SK-N-SH (cell line): Measurements from ENCODE around the gene TUFM. TPM values are rescaled to one million over a fixed set of nuclear protein-coding genes. Genes with fewer than 3 reads are reported as not detected.
"Not testable (repeated sequence)": the region's sequence is repeated elsewhere in the genome, so short reads cannot be mapped to it uniquely, and the experiment has no call there.

Experiments
- CTCF ChIA-PET: fragments of 300-600, 350-600 bp; formaldehyde crosslinking; extraction: SDS; loops from one replicate; lab custom pipeline; 2021; lab: Yijun Ruan, JAX
- POLR2A ChIA-PET: fragments of 350-600 bp; sonication (Branson Sonifier 250); formaldehyde crosslinking; extraction: SDS; loops from one replicate; lab custom pipeline; 2020; ENCODE audit warnings: antibody characterized with exemption, inconsistent platforms; lab: Yijun Ruan, JAX
- DNase-seq: peaks from one replicate; pipeline ENCODE4 v3.0.0; 2012
- H2AFZ ChIP-seq: fragments of 200-600 bp; sonication (generic); 2 replicates; pipeline ENCODE4 v1.8.1; 2016; ENCODE audit warnings: antibody characterized with exemption, mild to moderate bottlenecking, low read depth
- H3F3A ChIP-seq: fragments of 200-600 bp; sonication (generic); replicated peaks from 2 replicates; pipeline ENCODE3; 2016; ENCODE audit warnings: antibody characterized with exemption, mild to moderate bottlenecking; ENCODE audit not compliant: insufficient read depth
- H3K27ac ChIP-seq, 2 experiments: fragments of 200-500 bp in 1 of 2; fragments of 200-600 bp in 1 of 2; sonication (Bioruptor generic) in 1 of 2; sonication (generic), shearing (Covaris generic) in 1 of 2; 2 replicates each; pipeline versions ENCODE4 v1.5.1 to v1.6.1; 2014 to 2016; ENCODE audit warnings: low read depth in 2 of 2, inconsistent platforms in 1 of 2, low read length in 1 of 2, mild to moderate bottlenecking in 1 of 2, mixed read lengths in 1 of 2
- H3K27me3 ChIP-seq: fragments of 200-600 bp; sonication (generic), shearing (Covaris generic); 2 replicates; pipeline ENCODE4 v1.6.1; 2016; ENCODE audit warnings: mixed run types; ENCODE audit not compliant: insufficient read depth
- H3K36me3 ChIP-seq, 2 experiments: fragments of 200-500 bp in 1 of 2; fragments of 200-600 bp in 1 of 2; sonication (Bioruptor generic) in 1 of 2; sonication (generic) in 1 of 2; replicated peaks in 1 of 2; 2 replicates each; pipeline versions ENCODE3 to v1.5.1; 2014 to 2016; ENCODE audit warnings: low read length in 1 of 2, mild to moderate bottlenecking in 1 of 2; ENCODE audit not compliant: insufficient read depth in 2 of 2, control insufficient read depth in 1 of 2
- H3K4me1 ChIP-seq, 2 experiments: fragments of 200-500 bp in 1 of 2; fragments of 200-600 bp in 1 of 2; sonication (Bioruptor generic) in 1 of 2; sonication (generic), shearing (Covaris generic) in 1 of 2; 2 replicates each; pipeline versions ENCODE4 v1.5.1 to v1.6.1; 2014 to 2016; ENCODE audit warnings: low read depth in 1 of 2, low read length in 1 of 2, mixed run types in 1 of 2; ENCODE audit not compliant: insufficient read depth in 2 of 2, control insufficient read depth in 1 of 2
- H3K4me2 ChIP-seq: fragments of 200-600 bp; sonication (generic), shearing (Covaris generic); 2 replicates; pipeline ENCODE4 v1.6.1; 2017; ENCODE audit warnings: mixed run types
- H3K4me3 ChIP-seq, 2 experiments: fragments of 200-500 bp in 1 of 2; fragments of 200-600 bp in 1 of 2; sonication (Bioruptor generic) in 1 of 2; sonication (generic), shearing (Covaris generic) in 1 of 2; 2 replicates each; pipeline versions ENCODE4 v1.5.1 to v1.8.1; 2014 to 2016; ENCODE audit warnings: low read depth in 2 of 2, inconsistent platforms in 1 of 2, low read length in 1 of 2, mild to moderate bottlenecking in 1 of 2, mixed read lengths in 1 of 2, moderate library complexity in 1 of 2
- H3K79me2 ChIP-seq: fragments of 200-600 bp; sonication (generic); 2 replicates; pipeline ENCODE4 v1.8.1; 2017; ENCODE audit warnings: mild to moderate bottlenecking; ENCODE audit not compliant: insufficient read depth
- H3K9ac ChIP-seq: fragments of 200-600 bp; sonication (generic); 2 replicates; pipeline ENCODE4 v1.6.1; 2017; ENCODE audit warnings: mixed run types
- H3K9me2 ChIP-seq: fragments of 200-600 bp; sonication (generic); 2 replicates; pipeline ENCODE4 v1.6.1; 2017; ENCODE audit warnings: mixed run types
- H3K9me3 ChIP-seq: fragments of 200-600 bp; sonication (generic); 2 replicates; pipeline ENCODE4 v1.6.1; 2017; ENCODE audit warnings: mixed run types, mild to moderate bottlenecking, moderate library complexity
- H4K20me1 ChIP-seq: fragments of 200-600 bp; sonication (generic); 2 replicates; pipeline ENCODE4 v1.6.1; 2017; ENCODE audit warnings: mild to moderate bottlenecking, mixed run types; ENCODE audit not compliant: insufficient read depth
- CHD2 ChIP-seq: fragments of 150-350 bp; IDR thresholded peaks from 2 replicates; pipeline ENCODE4 v1.6.1; 2018; ENCODE audit warnings: low read length; ENCODE audit not compliant: partially characterized antibody
- ELF1 ChIP-seq: IDR thresholded peaks from 2 replicates; pipeline ENCODE4 v1.4.0; 2012
- FOSL2 ChIP-seq: IDR thresholded peaks from 2 replicates; pipeline ENCODE4 v1.4.0; 2012; ENCODE audit warnings: low read depth, mild to moderate bottlenecking, moderate library complexity, borderline replicate concordance
- FOXM1 ChIP-seq: IDR thresholded peaks from 2 replicates; pipeline ENCODE4 v1.4.0; 2012; ENCODE audit warnings: low read depth, mild to moderate bottlenecking
- JUND ChIP-seq: IDR thresholded peaks from 2 replicates; pipeline ENCODE4 v1.4.0; 2012
- MAX ChIP-seq: IDR thresholded peaks from 2 replicates; pipeline ENCODE4 v1.4.0; 2012; ENCODE audit warnings: low read depth
- MEF2A ChIP-seq: IDR thresholded peaks from 2 replicates; pipeline ENCODE4 v1.4.0; 2012; ENCODE audit warnings: low read depth, borderline replicate concordance
- NFIC ChIP-seq: IDR thresholded peaks from 2 replicates; pipeline ENCODE4 v1.4.0; 2012; ENCODE audit warnings: borderline replicate concordance
- RCOR1 ChIP-seq: fragments of 150-350 bp; IDR thresholded peaks from 2 replicates; pipeline ENCODE4 v1.6.1; 2017; ENCODE audit warnings: antibody characterized with exemption, low read length
- RFX5 ChIP-seq: IDR thresholded peaks from 2 replicates; pipeline ENCODE4 v1.6.1; 2012; ENCODE audit warnings: mild to moderate bottlenecking, improper control_type of control experiment, low read length
- RXRA ChIP-seq: IDR thresholded peaks from 2 replicates; pipeline ENCODE4 v1.4.0; 2012; ENCODE audit warnings: low read depth, mild to moderate bottlenecking, borderline replicate concordance
- TCF12 ChIP-seq: IDR thresholded peaks from 2 replicates; pipeline ENCODE4 v1.4.0; 2012
- USF2 ChIP-seq: fragments of 150-350 bp; IDR thresholded peaks from 2 replicates; pipeline ENCODE4 v1.6.1; 2017; ENCODE audit warnings: antibody characterized with exemption, low read length, low read depth, borderline replicate concordance
- YY1 ChIP-seq: IDR thresholded peaks from 2 replicates; pipeline ENCODE4 v1.4.0; 2012; ENCODE audit warnings: low read depth, mild to moderate bottlenecking
- WGBS: methylation state at CpG from one replicate; pipeline ENCODE4 v1.1.6; 2017; ENCODE audit warnings: low lambda C conversion rate; 5-methylcytosine and 5-hydroxymethylcytosine counted together
- polyA plus RNA-seq, 3 experiments: library from polyadenylated mRNA; depleted of rRNA; stranded (reverse); fragments of >200 nt; gene quantifications; 2 replicates each; pipeline ENCODE4 v1.2.3, GENCODE V29; 2012
- TF ChIP-seq, protein P1 (sequence below): fragments of 150-350 bp; IDR thresholded peaks from 2 replicates; pipeline ENCODE4 v1.6.1; 2016; ENCODE audit warnings: mild to moderate bottlenecking, low read depth, low read length
- TF ChIP-seq, protein P2 (sequence below): IDR thresholded peaks from 2 replicates; pipeline ENCODE4 v1.6.1; 2012; ENCODE audit warnings: mild to moderate bottlenecking, low read depth, low read length, moderate library complexity
- TF ChIP-seq, protein P3 (sequence below): fragments of 200-600 bp; sonication (generic); IDR thresholded peaks from 2 replicates; pipeline ENCODE4 v1.6.1; 2017; ENCODE audit warnings: antibody characterized with exemption, mild to moderate bottlenecking, moderate library complexity

Gene TUFM
- polyA plus RNA-seq, 1 of the 3 experiments (the other 2 are of a cell fraction), result 358 TPM

DNA sequence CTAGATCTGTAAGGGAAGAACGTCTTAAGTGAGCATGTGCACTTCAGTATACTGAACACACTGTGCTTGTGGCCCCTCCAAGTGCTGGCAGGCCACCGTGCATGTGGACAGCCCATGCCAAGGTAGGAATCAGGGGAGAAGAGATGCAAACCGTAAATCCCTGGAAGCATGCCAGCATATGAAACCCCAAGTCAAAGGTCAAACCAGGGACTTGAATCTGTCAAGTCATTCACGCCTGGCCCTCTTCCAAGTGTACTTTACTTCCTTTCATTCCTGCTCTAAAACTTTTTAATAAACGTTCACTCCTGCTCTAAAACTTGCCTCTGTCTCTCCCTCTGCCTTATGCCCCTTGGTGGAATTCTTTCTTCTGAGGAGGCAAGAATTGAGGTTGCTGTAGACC, 26.1 kb downstream of the TUFM start:
- H3K4me2 ChIP-seq, result no peak overlapping the region
- no peaks in the 10 kb centered on the region for H3K9me2 ChIP-seq
- ChIA-PET CTCF (no interaction called here), POLR2A (no interaction called here)
- peaks cover 5% of the 10 kb centered on the region for H3F3A ChIP-seq
- H2AFZ ChIP-seq, result no peak overlapping the region
- no peak overlapping the region for H3K4me3 ChIP-seq
- H3K27me3 ChIP-seq, result no peaks in the 10 kb centered on the region
- peaks cover 0 to 9% of the 10 kb centered on the region in 2 experiments for H3K36me3 ChIP-seq
- peaks cover 37% of the 10 kb centered on the region for H3K79me2 ChIP-seq
- TF ChIP-seq NFIC (no peak), MEF2A (no peak), RCOR1 (no peak), RFX5 (no peak), ELF1 (no peak), TCF12 (no peak), USF2 (no peak), FOSL2 (no peak), FOXM1 (no peak), MAX (no peak), RXRA (no peak), YY1 (no peak), CHD2 (no peak), JUND (no peak)
- TF ChIP-seq, protein P1, sequence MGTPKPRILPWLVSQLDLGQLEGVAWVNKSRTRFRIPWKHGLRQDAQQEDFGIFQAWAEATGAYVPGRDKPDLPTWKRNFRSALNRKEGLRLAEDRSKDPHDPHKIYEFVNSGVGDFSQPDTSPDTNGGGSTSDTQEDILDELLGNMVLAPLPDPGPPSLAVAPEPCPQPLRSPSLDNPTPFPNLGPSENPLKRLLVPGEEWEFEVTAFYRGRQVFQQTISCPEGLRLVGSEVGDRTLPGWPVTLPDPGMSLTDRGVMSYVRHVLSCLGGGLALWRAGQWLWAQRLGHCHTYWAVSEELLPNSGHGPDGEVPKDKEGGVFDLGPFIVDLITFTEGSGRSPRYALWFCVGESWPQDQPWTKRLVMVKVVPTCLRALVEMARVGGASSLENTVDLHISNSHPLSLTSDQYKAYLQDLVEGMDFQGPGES, result no peak
- TF ChIP-seq, protein P2, sequence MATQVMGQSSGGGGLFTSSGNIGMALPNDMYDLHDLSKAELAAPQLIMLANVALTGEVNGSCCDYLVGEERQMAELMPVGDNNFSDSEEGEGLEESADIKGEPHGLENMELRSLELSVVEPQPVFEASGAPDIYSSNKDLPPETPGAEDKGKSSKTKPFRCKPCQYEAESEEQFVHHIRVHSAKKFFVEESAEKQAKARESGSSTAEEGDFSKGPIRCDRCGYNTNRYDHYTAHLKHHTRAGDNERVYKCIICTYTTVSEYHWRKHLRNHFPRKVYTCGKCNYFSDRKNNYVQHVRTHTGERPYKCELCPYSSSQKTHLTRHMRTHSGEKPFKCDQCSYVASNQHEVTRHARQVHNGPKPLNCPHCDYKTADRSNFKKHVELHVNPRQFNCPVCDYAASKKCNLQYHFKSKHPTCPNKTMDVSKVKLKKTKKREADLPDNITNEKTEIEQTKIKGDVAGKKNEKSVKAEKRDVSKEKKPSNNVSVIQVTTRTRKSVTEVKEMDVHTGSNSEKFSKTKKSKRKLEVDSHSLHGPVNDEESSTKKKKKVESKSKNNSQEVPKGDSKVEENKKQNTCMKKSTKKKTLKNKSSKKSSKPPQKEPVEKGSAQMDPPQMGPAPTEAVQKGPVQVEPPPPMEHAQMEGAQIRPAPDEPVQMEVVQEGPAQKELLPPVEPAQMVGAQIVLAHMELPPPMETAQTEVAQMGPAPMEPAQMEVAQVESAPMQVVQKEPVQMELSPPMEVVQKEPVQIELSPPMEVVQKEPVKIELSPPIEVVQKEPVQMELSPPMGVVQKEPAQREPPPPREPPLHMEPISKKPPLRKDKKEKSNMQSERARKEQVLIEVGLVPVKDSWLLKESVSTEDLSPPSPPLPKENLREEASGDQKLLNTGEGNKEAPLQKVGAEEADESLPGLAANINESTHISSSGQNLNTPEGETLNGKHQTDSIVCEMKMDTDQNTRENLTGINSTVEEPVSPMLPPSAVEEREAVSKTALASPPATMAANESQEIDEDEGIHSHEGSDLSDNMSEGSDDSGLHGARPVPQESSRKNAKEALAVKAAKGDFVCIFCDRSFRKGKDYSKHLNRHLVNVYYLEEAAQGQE, result no peak
- TF ChIP-seq, protein P3, sequence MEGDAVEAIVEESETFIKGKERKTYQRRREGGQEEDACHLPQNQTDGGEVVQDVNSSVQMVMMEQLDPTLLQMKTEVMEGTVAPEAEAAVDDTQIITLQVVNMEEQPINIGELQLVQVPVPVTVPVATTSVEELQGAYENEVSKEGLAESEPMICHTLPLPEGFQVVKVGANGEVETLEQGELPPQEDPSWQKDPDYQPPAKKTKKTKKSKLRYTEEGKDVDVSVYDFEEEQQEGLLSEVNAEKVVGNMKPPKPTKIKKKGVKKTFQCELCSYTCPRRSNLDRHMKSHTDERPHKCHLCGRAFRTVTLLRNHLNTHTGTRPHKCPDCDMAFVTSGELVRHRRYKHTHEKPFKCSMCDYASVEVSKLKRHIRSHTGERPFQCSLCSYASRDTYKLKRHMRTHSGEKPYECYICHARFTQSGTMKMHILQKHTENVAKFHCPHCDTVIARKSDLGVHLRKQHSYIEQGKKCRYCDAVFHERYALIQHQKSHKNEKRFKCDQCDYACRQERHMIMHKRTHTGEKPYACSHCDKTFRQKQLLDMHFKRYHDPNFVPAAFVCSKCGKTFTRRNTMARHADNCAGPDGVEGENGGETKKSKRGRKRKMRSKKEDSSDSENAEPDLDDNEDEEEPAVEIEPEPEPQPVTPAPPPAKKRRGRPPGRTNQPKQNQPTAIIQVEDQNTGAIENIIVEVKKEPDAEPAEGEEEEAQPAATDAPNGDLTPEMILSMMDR, result no peak
- TF ChIP-seq, all 33 proteins: peak for 0
- 91% methylated on average over 5 of the region's 5 CpGs for WGBS
- Histone ChIP-seq H4K20me1 (peaks cover 7% of the 10 kb centered on the region), H3K27ac (no peak overlapping the region), H3K9ac (no peak overlapping the region), H3K9me3 (no peaks in the 10 kb centered on the region), H3K4me1 (peaks cover under 1 to 5% of the 10 kb centered on the region in 2 experiments; a peak in 2 of 4 replicates)
- DNase-seq, result no peak

DNA sequence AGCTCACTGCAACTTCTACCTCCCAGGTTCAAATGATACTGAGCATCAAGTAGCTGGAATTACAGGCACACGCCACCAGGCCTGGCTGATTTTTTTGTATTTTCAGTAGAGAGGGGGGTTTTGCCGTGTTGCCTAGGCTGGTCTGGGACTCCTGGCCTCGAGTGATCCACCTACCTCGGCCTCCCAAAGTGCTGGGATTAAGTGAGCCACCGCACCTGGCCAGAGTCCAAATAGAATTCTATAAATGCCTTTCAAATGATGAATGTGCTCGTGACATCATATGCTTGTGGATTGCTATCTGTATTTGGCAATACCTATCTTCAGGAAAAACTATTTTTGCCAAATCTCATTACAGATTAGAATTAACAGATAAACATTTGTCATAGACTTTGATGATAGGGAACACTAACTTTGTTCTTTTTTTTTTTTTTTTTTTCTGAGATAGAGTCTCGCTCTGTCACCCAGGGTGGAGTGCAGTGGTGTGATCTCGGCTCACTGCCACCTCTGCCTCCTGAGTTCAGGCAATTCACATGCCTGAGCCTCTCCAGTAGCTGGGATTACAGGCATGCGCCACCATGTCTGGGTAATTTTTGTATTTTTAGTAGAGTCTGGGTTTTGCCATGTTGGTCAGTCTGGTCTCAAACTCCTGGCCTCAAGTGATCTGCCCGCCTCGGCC, 38.6 kb downstream of the TUFM start:
- H4K20me1 ChIP-seq, H3K4me1 ChIP-seq, H3K9ac ChIP-seq, H3K27me3 ChIP-seq, H3K36me3 ChIP-seq, H3K27ac ChIP-seq, H2AFZ ChIP-seq, H3K4me3 ChIP-seq, H3K9me3 ChIP-seq, H3K9me2 ChIP-seq, CTCF ChIA-PET, POLR2A ChIA-PET, DNase-seq, H3K4me2 ChIP-seq, H3K79me2 ChIP-seq, H3F3A ChIP-seq: not testable (repeated sequence)
- WGBS, result no CpG with 5 or more reads among the region's 11 CpGs
